GM23338 (cell line): ENCODE measurements around the gene KCNMA1. TPM values are rescaled to one million over a fixed set of nuclear protein-coding genes. Genes with fewer than 3 reads are reported as not detected.

ENCODE experiments used
- ATAC-seq: fragments of 200-7000 bp; cut with Tn5 transposase; 3 replicates; pipeline ENCODE4 v1.9.1; 2020
- DNase-seq: peaks from one replicate; pipeline ENCODE4 v3.0.0-alpha.2; 2015; ENCODE audit warnings: low spot score
- H2AFZ ChIP-seq: fragments of 200-600 bp; sonication (generic); 2 replicates; pipeline ENCODE4 v1.8.0; 2016; ENCODE audit warnings: antibody characterized with exemption, mild to moderate bottlenecking, moderate library complexity
- H3F3A ChIP-seq: fragments of 200-600 bp; sonication (generic); replicated peaks from 2 replicates; pipeline ENCODE4 v1.8.0; 2017; ENCODE audit warnings: antibody characterized with exemption, mixed run types, low read depth
- H3K27ac ChIP-seq: fragments of 200-600 bp; sonication (generic); 2 replicates; pipeline ENCODE4 v1.6.1; 2016; ENCODE audit warnings: low read depth
- H3K27me3 ChIP-seq: fragments of 200-600 bp; sonication (generic); 2 replicates; pipeline ENCODE4 v1.8.0; 2016; ENCODE audit warnings: mild to moderate bottlenecking, mixed run types, moderate library complexity; ENCODE audit not compliant: insufficient read depth
- H3K36me3 ChIP-seq: fragments of 200-600 bp; sonication (generic); 2 replicates; pipeline ENCODE4 v1.8.0; 2016; ENCODE audit warnings: mild to moderate bottlenecking; ENCODE audit not compliant: insufficient read depth
- H3K4me1 ChIP-seq: fragments of 200-600 bp; sonication (generic); 2 replicates; pipeline ENCODE4 v1.8.0; 2016; ENCODE audit warnings: mild to moderate bottlenecking, moderate library complexity; ENCODE audit not compliant: insufficient read depth
- H3K4me2 ChIP-seq: fragments of 200-600 bp; sonication (generic); 2 replicates; pipeline ENCODE4 v1.7.1; 2017; ENCODE audit warnings: mixed run types
- H3K4me3 ChIP-seq: fragments of 200-600 bp; sonication (generic); 2 replicates; pipeline ENCODE4 v1.6.1; 2016; ENCODE audit warnings: mixed run types
- H3K79me2 ChIP-seq: fragments of 200-600 bp; sonication (generic); replicated peaks from 2 replicates; pipeline ENCODE4 v1.8.0; 2017; ENCODE audit warnings: mild to moderate bottlenecking; ENCODE audit not compliant: insufficient read depth
- H3K9me2 ChIP-seq: fragments of 200-600 bp; sonication (generic); 2 replicates; pipeline ENCODE4 v1.8.0; 2017; ENCODE audit not compliant: insufficient read depth
- H4K20me1 ChIP-seq: fragments of 200-600 bp; sonication (generic); replicated peaks from 2 replicates; pipeline ENCODE4 v1.8.0; 2017; ENCODE audit warnings: mild to moderate bottlenecking; ENCODE audit not compliant: insufficient read depth
- H3K27ac Mint-ChIP-seq: 2 replicates; pipeline ENCODE4 v1.8.0; 2020; ENCODE audit warnings: inconsistent platforms, mild to moderate bottlenecking, moderate library complexity, mixed read lengths
- H3K27me3 Mint-ChIP-seq: 3 replicates; pipeline ENCODE4 v1.8.0; 2022; ENCODE audit warnings: low read depth, mild to moderate bottlenecking, moderate library complexity, mixed read lengths, inconsistent platforms; ENCODE audit not compliant: insufficient read depth, poor library complexity
- H3K36me3 Mint-ChIP-seq: 3 replicates; pipeline ENCODE4 v1.8.0; 2021; ENCODE audit warnings: low read depth, mild to moderate bottlenecking, inconsistent platforms, moderate library complexity, mixed read lengths
- H3K4me1 Mint-ChIP-seq: 3 replicates; pipeline ENCODE4 v1.8.0; 2020; ENCODE audit warnings: mild to moderate bottlenecking, inconsistent platforms, mixed read lengths
- H3K4me3 Mint-ChIP-seq: 3 replicates; pipeline ENCODE4 v1.8.0; 2021; ENCODE audit warnings: moderate library complexity, mild to moderate bottlenecking, inconsistent platforms, mixed read lengths
- H3K9me3 Mint-ChIP-seq: 3 replicates; pipeline ENCODE4 v1.8.0; 2020; ENCODE audit warnings: moderate library complexity, mild to moderate bottlenecking, inconsistent platforms, mixed read lengths
- CREB1 ChIP-seq: fragments of 250-450 bp; sonication (Bioruptor Pico); IDR thresholded peaks from 2 replicates; pipeline ENCODE4 v1.5.0; 2020; ENCODE audit warnings: low read depth, mild to moderate bottlenecking, moderate library complexity
- CTCF ChIP-seq, 2 experiments: fragments of 200-600 bp in 1 of 2; sonication (generic) in 1 of 2; conservative IDR thresholded peaks; 2 replicates each; pipeline versions ENCODE4 v1.5.1 to v1.6.1; 2016 to 2017; ENCODE audit warnings: antibody characterized with exemption in 2 of 2, low read depth in 2 of 2, mild to moderate bottlenecking in 2 of 2, moderate library complexity in 1 of 2
- ETS1 ChIP-seq: IDR thresholded peaks from 2 replicates; pipeline ENCODE4 v1.6.1; 2016; ENCODE audit warnings: antibody characterized with exemption
- EZH2 ChIP-seq: fragments of 200-600 bp; sonication (generic); IDR thresholded peaks from one replicate; pipeline ENCODE4 v1.8.0; 2017; ENCODE audit warnings: antibody characterized with exemption, mild to moderate bottlenecking, low read depth; ENCODE audit not compliant: unreplicated experiment
- EZH2phosphoT487 ChIP-seq: fragments of 200-600 bp; sonication (generic); IDR thresholded peaks from one replicate; pipeline ENCODE4 v1.8.1; 2018; ENCODE audit warnings: antibody characterized with exemption; ENCODE audit not compliant: unreplicated experiment
- JUNB ChIP-seq: IDR thresholded peaks from one replicate; pipeline ENCODE4 v1.6.1; 2016; ENCODE audit warnings: antibody characterized with exemption; ENCODE audit not compliant: unreplicated experiment
- NANOG ChIP-seq: IDR thresholded peaks from 2 replicates; pipeline ENCODE4 v1.6.1; 2016; ENCODE audit warnings: antibody characterized with exemption, borderline replicate concordance
- POLR2AphosphoS5 ChIP-seq: IDR thresholded peaks from 2 replicates; pipeline ENCODE4 v1.6.1; 2016; ENCODE audit warnings: antibody characterized with exemption, low read depth
- REST ChIP-seq: IDR thresholded peaks from one replicate; pipeline ENCODE4 v1.6.1; 2018; ENCODE audit warnings: antibody characterized with exemption; ENCODE audit not compliant: unreplicated experiment
- STAT1 ChIP-seq: IDR thresholded peaks from one replicate; pipeline ENCODE4 v1.6.1; 2016; ENCODE audit warnings: antibody characterized with exemption; ENCODE audit not compliant: unreplicated experiment
- ZNF114 ChIP-seq: fragments of 250-450 bp; sonication (Bioruptor Pico); IDR thresholded peaks from 2 replicates; pipeline ENCODE4 v1.5.0; 2020; ENCODE audit warnings: mild to moderate bottlenecking, moderate library complexity
- ZNF331 ChIP-seq: fragments of 250-450 bp; sonication (Bioruptor Pico); IDR thresholded peaks from 2 replicates; pipeline ENCODE4 v1.5.0; 2020; ENCODE audit warnings: low read depth, mild to moderate bottlenecking, moderate library complexity
- polyA plus RNA-seq: library from polyadenylated mRNA; unstranded; fragments of >200 nt; fragmentation: Nextera tagmentation; extraction: Ambion mirVana; gene quantifications from 2 replicates; pipeline ENCODE4 v1.2.1, GENCODE V29; 2016
- total RNA-seq: library from RNA; depleted of rRNA; stranded (reverse); fragments of >200 nt; shearing (Covaris generic); gene quantifications from 2 replicates; pipeline ENCODE4 v1.2.3, GENCODE V29; 2014

Gene KCNMA1
- total and polyA plus RNA-seq, 2 experiments from 2014 or later, result 8.2 to 9.0 TPM

DNA sequence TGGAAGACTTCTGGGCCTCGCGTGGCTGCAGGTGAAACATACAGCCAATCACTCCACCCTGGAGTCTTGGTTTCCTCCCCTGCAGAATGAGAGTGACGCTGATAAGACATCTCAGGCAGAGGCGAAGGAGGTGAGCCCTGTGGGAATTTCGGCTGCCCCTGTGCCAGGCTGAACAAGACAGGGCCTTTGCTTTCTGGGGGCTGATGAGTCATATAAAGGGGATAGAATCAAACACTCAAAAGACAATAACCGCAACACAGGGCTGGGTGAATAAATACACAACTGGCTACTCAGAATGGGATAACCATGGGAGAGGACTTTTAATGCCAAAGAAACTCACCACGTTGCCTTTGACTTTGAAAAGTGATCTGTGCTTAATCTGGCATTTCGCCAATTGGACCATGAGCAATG lies 143.8 kb downstream of the KCNMA1 start (continued):
- TF ChIP-seq ETS1, result no peak
- no peak for TF ChIP-seq ZNF331 (CRISPR knock-in tag)
- no peak for TF ChIP-seq ZNF114
- TF ChIP-seq POLR2AphosphoS5, result no peak
- TF ChIP-seq EZH2, result no peak

DNA sequence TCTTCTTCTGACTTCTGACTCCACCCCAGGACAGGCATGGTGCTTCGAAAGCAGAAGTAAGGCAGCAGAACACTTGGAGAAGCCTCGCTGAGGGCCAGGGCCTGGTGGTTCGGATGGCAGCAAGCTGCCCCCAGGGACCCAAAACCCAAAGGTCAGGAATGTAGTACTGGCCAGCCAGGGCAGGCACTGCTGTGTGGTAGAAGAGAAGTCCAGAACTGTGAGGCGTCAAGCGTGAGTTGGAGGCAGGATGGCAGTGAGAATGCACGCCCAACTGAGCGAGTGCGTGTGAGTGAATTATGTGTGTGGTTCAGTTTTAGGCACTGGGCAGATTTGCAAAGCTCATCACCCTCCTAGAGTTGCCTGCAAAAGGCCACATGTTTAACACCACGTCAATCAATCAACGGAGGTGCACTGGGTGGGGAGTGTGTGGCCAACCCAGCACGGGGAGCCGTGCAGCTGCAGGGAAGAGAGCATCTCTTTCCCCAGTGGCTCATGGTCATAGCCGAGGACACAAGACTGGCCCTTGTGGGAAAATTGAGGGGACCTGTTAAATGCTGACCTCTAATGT lies 144.3 kb downstream of the KCNMA1 start:
- Mint-ChIP-seq H3K9me3 (no peaks in the 10 kb centered on the region), H3K4me1 (peaks cover 12% of the 10 kb centered on the region), H3K4me3 (no peak overlapping the region), H3K27ac (no peak overlapping the region), H3K27me3 (peaks cover 6% of the 10 kb centered on the region), H3K36me3 (no peaks in the 10 kb centered on the region)
- Histone ChIP-seq H3K4me1 (no peaks in the 10 kb centered on the region), H3F3A (no peaks in the 10 kb centered on the region), H3K36me3 (no peaks in the 10 kb centered on the region), H4K20me1 (no peaks in the 10 kb centered on the region), H3K79me2 (no peaks in the 10 kb centered on the region), H3K9me2 (no peaks in the 10 kb centered on the region), H2AFZ (no peak overlapping the region), H3K4me2 (no peak overlapping the region), H3K4me3 (no peak overlapping the region), H3K27me3 (no peaks in the 10 kb centered on the region), H3K27ac (no peak overlapping the region)
- ATAC-seq, result no peak
- DNase-seq, result no peak
- TF ChIP-seq REST (no peak), ZNF331 (CRISPR knock-in tag) (no peak), NANOG (no peak), EZH2 (no peak), CTCF (conservative IDR thresholded peaks at IDR 0.05; ENCODE audit: low read depth in 2 of 2) (no peak), JUNB (no peak), ETS1 (no peak), CREB1 (CRISPR knock-in tag) (no peak), EZH2phosphoT487 (no peak), POLR2AphosphoS5 (no peak), ZNF114 (no peak), STAT1 (no peak)
